NB4 (cell line): ENCODE results near the gene ARHGAP18.
"Not testable (repeated sequence)": the region's sequence is repeated elsewhere in the genome, so short reads cannot be mapped to it uniquely, and the experiment has no call there.

Experiments used
- DNase-seq: peaks from one replicate; pipeline ENCODE4 v3.0.0; 2010; ENCODE audit warnings: low read depth
- H3K4me3 ChIP-seq: one replicate; pipeline ENCODE4 v1.5.1; 2011; ENCODE audit warnings: mild to moderate bottlenecking, low read depth, low read length, moderate library complexity
- CTCF ChIP-seq: IDR thresholded peaks from one replicate; pipeline ENCODE4 v1.5.1; 2012; ENCODE audit warnings: low read depth, low read length
- MYC ChIP-seq: IDR thresholded peaks from 2 replicates; pipeline ENCODE4 v1.6.1; 2011; ENCODE audit warnings: low read depth, low read length
- POLR2A ChIP-seq: IDR thresholded peaks from 2 replicates; pipeline ENCODE4 v1.6.1; 2011; ENCODE audit warnings: mild to moderate bottlenecking; ENCODE audit not compliant: insufficient read length; ENCODE audit errors: extremely low read depth
- TF ChIP-seq, protein P1 (sequence below): IDR thresholded peaks from 2 replicates; pipeline ENCODE4 v1.6.1; 2011; ENCODE audit warnings: low read depth, low read length

The ARHGAP18 gene

GRCh38 chr6:129586815-129587214 is 123.2 kb downstream of the ARHGAP18 start:
- no peak for DNase-seq
- TF ChIP-seq POLR2A: no peak
- H3K4me3 ChIP-seq: no peak overlapping the region

- no peak for TF ChIP-seq CTCF
- TF ChIP-seq, protein P1, sequence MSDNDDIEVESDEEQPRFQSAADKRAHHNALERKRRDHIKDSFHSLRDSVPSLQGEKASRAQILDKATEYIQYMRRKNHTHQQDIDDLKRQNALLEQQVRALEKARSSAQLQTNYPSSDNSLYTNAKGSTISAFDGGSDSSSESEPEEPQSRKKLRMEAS: no peak
- no peak for DNase-seq
- H3K4me3 ChIP-seq: no peak overlapping the region
These were observed 126.1 kb downstream of the ARHGAP18 start for GRCh38 chr6:129583866-129584265.

DNA sequence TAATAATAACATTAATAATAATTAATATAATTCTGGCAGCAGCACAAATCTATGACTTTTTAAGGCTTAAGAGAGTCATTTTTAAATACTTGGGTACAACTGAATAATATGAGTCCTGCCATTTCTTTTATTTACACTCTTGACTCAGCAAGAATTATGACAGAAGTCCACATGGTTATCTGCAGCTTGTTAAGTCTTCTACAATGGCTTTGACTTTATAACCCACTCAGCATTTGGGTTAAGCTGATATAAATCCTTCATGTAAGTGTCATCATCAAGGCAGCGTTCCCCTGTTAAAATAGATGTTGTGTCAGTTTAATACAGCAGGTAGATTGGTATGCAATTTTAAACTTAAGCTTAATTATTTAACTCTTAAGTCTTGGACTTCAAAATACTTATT is 131.7 kb downstream of the ARHGAP18 start:
- H3K4me3 ChIP-seq: no peak overlapping the region
- DNase-seq: no peak
- TF ChIP-seq POLR2A (no peak), CTCF (no peak), MYC (no peak)
- TF ChIP-seq, protein P1: no peak

- TF ChIP-seq POLR2A (no peak), CTCF (no peak), MYC (no peak)
- TF ChIP-seq, protein P1: no peak
- DNase-seq: no peak
- no peak overlapping the region for H3K4me3 ChIP-seq
These were observed 132.3 kb downstream of the ARHGAP18 start for GRCh38 chr6:129577691-129578090.

- H3K4me3 ChIP-seq: no peak overlapping the region
- DNase-seq: no peak
- TF ChIP-seq, protein P1: no peak
- TF ChIP-seq MYC (no peak), CTCF (no peak), POLR2A (no peak)
These were observed 133.5 kb downstream of the ARHGAP18 start for GRCh38 chr6:129576456-129576855.

- peak; percentile 71 for DNase-seq
- TF ChIP-seq CTCF: peak; percentile 74
- TF ChIP-seq, protein P1: 0 out of 2 replicates have a peak, but pooled peaks have one; percentile 24
- TF ChIP-seq MYC: no peak
- H3K4me3 ChIP-seq: no peak overlapping the region
These were observed 134.4 kb downstream of the ARHGAP18 start for GRCh38 chr6:129575378-129576118.

DNA sequence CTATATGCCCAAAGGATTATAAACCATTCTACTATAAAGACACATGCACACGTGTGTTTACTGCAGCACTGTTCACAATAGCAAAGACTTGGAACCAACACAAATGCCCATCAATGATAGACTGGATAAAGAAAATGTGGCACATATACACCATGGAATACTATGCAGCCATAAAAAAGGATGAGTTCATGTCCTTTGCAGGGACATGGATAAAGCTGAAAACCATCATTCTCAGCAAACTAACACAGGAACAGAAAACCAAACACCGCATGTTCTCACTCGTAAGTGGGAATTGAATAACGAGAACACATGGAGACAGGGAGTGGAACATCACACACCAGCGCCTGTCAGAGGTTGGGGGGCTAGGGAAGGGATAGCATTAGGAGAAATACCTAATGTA is 135.4 kb downstream of the ARHGAP18 start:
- not testable (repeated sequence) for DNase-seq, H3K4me3 ChIP-seq

- H3K4me3 ChIP-seq, DNase-seq: not testable (repeated sequence)
These were observed 139.0 kb downstream of the ARHGAP18 start for GRCh38 chr6:129570929-129571328.
